ENCODE measurements around the gene TPM3. TPM values are rescaled to one million over a fixed set of nuclear protein-coding genes. Genes with fewer than 3 reads are reported as not detected.

Gene TPM3
- total and polyA plus RNA-seq, 2 donors = 304 to 315 TPM

DNA sequence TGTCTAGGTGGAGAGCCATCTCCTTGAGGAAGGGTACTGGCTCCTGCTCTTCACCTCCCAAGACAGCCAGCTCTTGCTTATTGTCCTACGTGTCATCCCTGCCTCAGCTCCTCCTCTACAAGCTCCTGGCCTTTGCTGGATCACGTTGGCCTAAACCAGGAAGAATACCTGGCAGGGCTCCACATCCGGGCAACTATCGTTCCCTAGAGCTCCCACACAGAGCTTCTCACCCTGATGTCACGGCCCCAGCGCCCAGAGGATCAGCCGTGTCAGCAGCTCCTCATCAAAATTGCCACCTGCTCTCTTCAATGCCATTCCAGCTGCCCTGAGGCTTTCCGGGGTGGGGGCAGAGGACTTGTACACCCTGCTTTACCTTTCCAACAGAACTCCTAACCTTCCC is 1.9 kb upstream of the TPM3 start:
- peaks cover 0 to 20% of the 10 kb centered on the region in 2 donors for H3K27me3 ChIP-seq (ENCODE audit: control insufficient read depth in 2 of 2, insufficient read depth in 1 of 2, low read length in 1 of 2)
- no peaks in the 10 kb centered on the region for H3K9me3 ChIP-seq (ENCODE audit: control insufficient read depth in 2 of 2, insufficient read depth in 1 of 2, low read length in 1 of 2)
- H3K4me3 ChIP-seq (ENCODE audit: low read length in 2 of 2) = no peak overlapping the region
- no peaks in the 10 kb centered on the region for H3K36me3 ChIP-seq (ENCODE audit: control insufficient read depth in 2 of 2, insufficient read depth in 2 of 2, low read length in 1 of 2)
- H3K4me1 ChIP-seq (ENCODE audit: control insufficient read depth in 2 of 2, insufficient read depth in 2 of 2, low read length in 2 of 2) = no peaks in the 10 kb centered on the region
- no peak overlapping the region for H3K27ac ChIP-seq (ENCODE audit: low read depth in 1 of 2, low read length in 1 of 2)
- WGBS = 89% methylated on average over 8 of the region's 8 CpGs
- no peak for DNase-seq (ENCODE audit: low read depth in 6 of 9, low spot score in 9 of 9)

DNA sequence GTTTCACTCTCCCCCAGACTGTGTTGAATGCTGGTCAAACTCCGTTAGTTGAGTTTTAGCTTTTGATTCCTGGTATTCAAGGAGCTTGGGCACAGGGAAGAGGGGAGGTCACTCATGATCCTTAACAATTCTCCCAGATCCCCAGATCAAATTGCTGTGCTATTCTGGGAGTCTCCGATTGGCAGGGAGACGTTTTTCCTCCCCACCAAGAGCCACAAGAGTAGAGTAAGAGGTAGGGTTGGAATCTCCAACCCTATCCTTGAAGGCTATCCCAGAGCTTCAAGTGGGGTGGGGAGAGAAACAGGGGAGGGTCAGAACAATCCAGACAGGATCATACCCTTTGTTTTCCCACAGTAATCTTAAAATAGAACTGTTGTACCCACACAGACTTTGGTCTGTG is 576 bp upstream of the TPM3 start:
- Histone ChIP-seq H3K27ac (ENCODE audit: low read depth in 1 of 2, low read length in 1 of 2) (no peak overlapping the region), H3K4me3 (ENCODE audit: low read length in 2 of 2) (no peak overlapping the region), H3K27me3 (ENCODE audit: control insufficient read depth in 2 of 2, insufficient read depth in 1 of 2, low read length in 1 of 2) (peaks cover 0 to 20% of the 10 kb centered on the region in 2 donors), H3K4me1 (ENCODE audit: control insufficient read depth in 2 of 2, insufficient read depth in 2 of 2, low read length in 2 of 2) (no peaks in the 10 kb centered on the region), H3K36me3 (ENCODE audit: control insufficient read depth in 2 of 2, insufficient read depth in 2 of 2, low read length in 1 of 2) (no peaks in the 10 kb centered on the region), H3K9me3 (ENCODE audit: control insufficient read depth in 2 of 2, insufficient read depth in 1 of 2, low read length in 1 of 2) (no peaks in the 10 kb centered on the region)
- 72% methylated on average over 3 of the region's 3 CpGs for WGBS
- DNase-seq (ENCODE audit: low read depth in 6 of 9, low spot score in 9 of 9) = no peak

DNA sequence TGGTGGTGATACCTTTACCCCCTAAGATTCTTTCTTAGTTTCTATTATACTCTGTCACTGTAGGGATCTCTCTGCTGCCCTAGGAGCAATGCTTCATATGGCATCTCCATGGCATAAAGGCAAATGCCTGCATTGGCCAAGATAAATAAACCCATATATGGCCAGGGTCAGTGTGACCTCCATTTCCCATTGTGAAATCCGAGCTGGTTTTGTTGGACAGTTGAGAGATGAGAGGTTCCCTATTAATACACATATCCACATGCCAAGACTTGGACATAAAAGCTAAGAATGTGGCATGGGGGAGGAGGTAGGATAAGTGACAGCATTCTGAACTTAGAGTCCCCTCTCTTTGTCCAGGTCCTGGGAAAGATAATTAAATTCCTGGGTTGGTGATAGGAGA is 1.4 kb downstream of the TPM3 start:
- H3K27ac ChIP-seq (ENCODE audit: low read depth in 1 of 2, low read length in 1 of 2) = no peak overlapping the region
- DNase-seq (ENCODE audit: low read depth in 6 of 9, low spot score in 9 of 9) = no peak
- no peak overlapping the region for H3K4me3 ChIP-seq (ENCODE audit: low read length in 2 of 2)
- no peaks in the 10 kb centered on the region for H3K4me1 ChIP-seq (ENCODE audit: control insufficient read depth in 2 of 2, insufficient read depth in 2 of 2, low read length in 2 of 2)
- WGBS = 87% methylated on average over 1 of the region's 1 CpG
- H3K36me3 ChIP-seq (ENCODE audit: control insufficient read depth in 2 of 2, insufficient read depth in 2 of 2, low read length in 1 of 2) = no peaks in the 10 kb centered on the region
- peaks cover 0 to 20% of the 10 kb centered on the region in 2 donors for H3K27me3 ChIP-seq (ENCODE audit: control insufficient read depth in 2 of 2, insufficient read depth in 1 of 2, low read length in 1 of 2)
- no peaks in the 10 kb centered on the region for H3K9me3 ChIP-seq (ENCODE audit: control insufficient read depth in 2 of 2, insufficient read depth in 1 of 2, low read length in 1 of 2)

DNA sequence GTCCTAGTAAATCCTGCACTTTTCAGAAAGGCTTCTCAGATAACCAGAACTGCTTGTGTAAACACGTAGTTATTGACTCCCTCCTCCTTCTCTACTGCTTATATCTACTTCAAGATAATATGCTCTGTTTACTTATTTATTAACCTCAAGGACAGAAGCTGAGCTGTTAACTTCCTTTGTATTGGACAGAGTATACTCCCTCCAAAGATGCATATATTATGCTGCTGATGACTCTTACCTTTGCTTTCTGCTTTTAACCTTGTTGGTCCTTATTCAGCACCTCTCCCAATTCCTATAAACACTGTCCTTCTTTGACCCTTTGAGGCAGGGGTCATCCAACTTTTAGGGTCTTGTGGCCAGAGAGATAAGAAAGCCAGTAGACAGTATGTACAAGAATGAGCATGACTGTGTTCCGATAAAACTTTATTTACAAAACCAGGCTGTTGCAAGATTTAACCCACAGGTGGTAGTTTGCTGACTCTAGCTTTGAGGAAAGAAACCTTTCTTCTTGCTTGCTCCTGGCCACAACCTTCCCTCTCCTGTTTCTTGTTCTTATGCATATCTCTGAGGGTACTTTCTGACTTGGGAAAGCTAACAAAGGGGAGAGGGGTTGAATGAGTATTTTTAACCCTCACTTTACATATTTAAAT is 4.9 kb downstream of the TPM3 start:
- DNase-seq (ENCODE audit: low read depth in 6 of 9, low spot score in 9 of 9) = no peak
- WGBS = 79% methylated on average over 2 of the region's 2 CpGs

GRCh38 chr1:154186177-154186576 is 5.7 kb downstream of the TPM3 start:
- Histone ChIP-seq H3K4me1 (ENCODE audit: control insufficient read depth in 2 of 2, insufficient read depth in 2 of 2, low read length in 2 of 2) (peaks cover 4 to 16% of the 10 kb centered on the region in 2 donors), H3K27me3 (ENCODE audit: control insufficient read depth in 2 of 2, insufficient read depth in 1 of 2, low read length in 1 of 2) (peaks cover 0 to under 1% of the 10 kb centered on the region in 2 donors), H3K27ac (ENCODE audit: low read depth in 1 of 2, low read length in 1 of 2) (no peak overlapping the region), H3K9me3 (ENCODE audit: control insufficient read depth in 2 of 2, insufficient read depth in 1 of 2, low read length in 1 of 2) (peaks cover 0 to 4% of the 10 kb centered on the region in 2 donors), H3K4me3 (ENCODE audit: low read length in 2 of 2) (no peak overlapping the region), H3K36me3 (ENCODE audit: control insufficient read depth in 2 of 2, insufficient read depth in 2 of 2, low read length in 1 of 2) (no peaks in the 10 kb centered on the region)
- peak in 8 of 9 donors; percentile 26 to 69 (median 44) for DNase-seq (ENCODE audit: low read depth in 6 of 9, low spot score in 9 of 9)
- 85% methylated on average over 1 of the region's 1 CpG for WGBS

More for the DNA sequence above, 4.9 kb downstream of the TPM3 start:
- Histone ChIP-seq H3K27ac (ENCODE audit: low read depth in 1 of 2, low read length in 1 of 2) (no peak overlapping the region), H3K27me3 (ENCODE audit: control insufficient read depth in 2 of 2, insufficient read depth in 1 of 2, low read length in 1 of 2) (peaks cover 0 to 6% of the 10 kb centered on the region in 2 donors), H3K9me3 (ENCODE audit: control insufficient read depth in 2 of 2, insufficient read depth in 1 of 2, low read length in 1 of 2) (peaks cover 0 to 4% of the 10 kb centered on the region in 2 donors), H3K36me3 (ENCODE audit: control insufficient read depth in 2 of 2, insufficient read depth in 2 of 2, low read length in 1 of 2) (no peaks in the 10 kb centered on the region), H3K4me3 (ENCODE audit: low read length in 2 of 2) (no peak overlapping the region), H3K4me1 (ENCODE audit: control insufficient read depth in 2 of 2, insufficient read depth in 2 of 2, low read length in 2 of 2) (peaks cover 2 to 8% of the 10 kb centered on the region in 2 donors)

DNA sequence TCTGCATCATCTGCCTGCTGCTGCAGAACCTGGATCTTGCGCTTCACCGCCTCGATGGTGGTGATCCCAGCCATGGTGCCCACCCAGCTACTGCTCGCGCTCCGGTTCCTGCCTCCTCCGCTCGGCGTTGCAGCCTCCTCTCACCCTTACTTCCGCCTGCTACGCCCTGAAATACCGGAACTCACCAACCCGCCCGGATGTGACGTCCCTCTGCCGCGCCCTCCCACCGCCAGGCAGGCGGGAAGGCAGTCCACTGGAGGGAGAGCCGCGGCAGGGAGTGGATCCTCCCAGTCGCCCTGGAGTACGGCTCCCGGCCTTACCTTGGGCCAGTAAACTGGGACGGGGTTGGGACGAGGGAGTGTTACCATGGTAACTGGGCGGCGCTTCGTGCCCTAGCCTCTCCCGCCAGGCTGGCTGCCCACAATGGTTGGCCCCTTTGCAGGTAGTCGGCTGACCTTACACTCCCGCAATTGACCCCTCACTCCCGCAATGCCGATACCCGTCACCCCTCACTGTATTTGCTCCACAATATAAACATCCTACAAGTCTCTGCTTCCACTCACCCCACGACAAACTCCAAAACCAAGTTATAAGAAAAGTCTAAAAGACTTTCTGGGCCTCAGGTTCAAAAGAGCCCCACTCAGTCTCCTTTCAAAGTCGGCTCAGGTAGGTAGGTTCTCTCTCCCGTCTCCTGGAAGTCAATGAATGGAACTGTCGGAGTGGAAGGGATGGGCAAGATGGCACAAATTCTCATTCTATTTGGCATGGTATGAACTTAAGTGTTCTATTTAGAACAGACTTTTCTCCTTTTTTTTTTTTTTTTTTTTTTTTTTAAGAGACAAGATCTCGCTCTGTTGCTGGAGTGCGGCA is 8.6 kb downstream of the TPM3 start:
- DNase-seq (ENCODE audit: low read depth in 6 of 9, low spot score in 9 of 9) = peak; percentile 82 to 95 (median 89)
- H3K4me1 ChIP-seq (ENCODE audit: control insufficient read depth in 2 of 2, insufficient read depth in 2 of 2, low read length in 2 of 2) = peaks cover 28 to 41% of the 10 kb centered on the region in 2 donors

GRCh38 chr1:154182344-154183045 is 9.4 kb downstream of the TPM3 start:
- peak overlapping the region; percentile 62 to 94 for H3K4me3 ChIP-seq (ENCODE audit: low read length in 2 of 2)
- no peaks in the 10 kb centered on the region for H3K27me3 ChIP-seq (ENCODE audit: control insufficient read depth in 2 of 2, insufficient read depth in 1 of 2, low read length in 1 of 2)
- peaks cover 7 to 19% of the 10 kb centered on the region in 2 donors for H3K36me3 ChIP-seq (ENCODE audit: control insufficient read depth in 2 of 2, insufficient read depth in 2 of 2, low read length in 1 of 2)
- WGBS = under 1% methylated on average over 35 of the region's 35 CpGs
- peaks cover 36 to 47% of the 10 kb centered on the region in 2 donors for H3K4me1 ChIP-seq (ENCODE audit: control insufficient read depth in 2 of 2, insufficient read depth in 2 of 2, low read length in 2 of 2)
- peak; percentile 40 to 87 (median 66) for DNase-seq (ENCODE audit: low read depth in 6 of 9, low spot score in 9 of 9)
- H3K27ac ChIP-seq (ENCODE audit: low read depth in 1 of 2, low read length in 1 of 2) = peak overlapping the region; percentile 91 to 93
- H3K9me3 ChIP-seq (ENCODE audit: control insufficient read depth in 2 of 2, insufficient read depth in 1 of 2, low read length in 1 of 2) = peaks cover 0 to 4% of the 10 kb centered on the region in 2 donors

More for the DNA sequence above, 8.6 kb downstream of the TPM3 start:
- Histone ChIP-seq H3K27me3 (ENCODE audit: control insufficient read depth in 2 of 2, insufficient read depth in 1 of 2, low read length in 1 of 2) (no peaks in the 10 kb centered on the region), H3K9me3 (ENCODE audit: control insufficient read depth in 2 of 2, insufficient read depth in 1 of 2, low read length in 1 of 2) (peaks cover 0 to 4% of the 10 kb centered on the region in 2 donors), H3K4me3 (ENCODE audit: low read length in 2 of 2) (peak overlapping the region; percentile 62 to 94), H3K27ac (ENCODE audit: low read depth in 1 of 2, low read length in 1 of 2) (peak overlapping the region; percentile 91 to 93), H3K36me3 (ENCODE audit: control insufficient read depth in 2 of 2, insufficient read depth in 2 of 2, low read length in 1 of 2) (peaks cover 6 to 14% of the 10 kb centered on the region in 2 donors)
- WGBS = 6% methylated on average over 39 of the region's 41 CpGs

DNA sequence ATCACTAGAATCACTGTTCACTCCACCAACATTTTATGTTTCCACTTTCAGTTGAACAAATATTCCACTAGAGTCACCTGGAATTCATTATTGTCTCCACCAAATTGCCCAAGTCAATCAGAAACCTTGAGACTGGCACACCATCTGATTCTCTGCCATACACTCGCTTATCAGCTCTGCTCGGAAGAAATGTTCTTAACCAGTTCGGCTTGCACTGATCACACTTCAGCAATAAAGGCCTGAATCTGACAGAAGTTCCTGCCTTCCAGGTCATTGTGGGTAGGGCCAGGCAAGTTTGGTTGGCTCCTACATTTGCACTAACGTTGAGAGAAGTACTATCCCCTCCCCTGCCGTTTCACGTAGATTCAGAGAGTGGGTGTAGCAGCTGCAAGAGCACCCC is 10.0 kb downstream of the TPM3 start:
- Histone ChIP-seq H3K4me3 (ENCODE audit: low read length in 2 of 2) (peak overlapping the region; percentile 62 to 94), H3K4me1 (ENCODE audit: control insufficient read depth in 2 of 2, insufficient read depth in 2 of 2, low read length in 2 of 2) (peaks cover 40 to 53% of the 10 kb centered on the region in 2 donors), H3K27ac (ENCODE audit: low read depth in 1 of 2, low read length in 1 of 2) (peak overlapping the region; percentile 91 to 93), H3K36me3 (ENCODE audit: control insufficient read depth in 2 of 2, insufficient read depth in 2 of 2, low read length in 1 of 2) (peaks cover 10 to 24% of the 10 kb centered on the region in 2 donors), H3K9me3 (ENCODE audit: control insufficient read depth in 2 of 2, insufficient read depth in 1 of 2, low read length in 1 of 2) (peaks cover 0 to 4% of the 10 kb centered on the region in 2 donors), H3K27me3 (ENCODE audit: control insufficient read depth in 2 of 2, insufficient read depth in 1 of 2, low read length in 1 of 2) (no peaks in the 10 kb centered on the region)
- under 1% methylated on average over 6 of the region's 6 CpGs for WGBS
- no peak for DNase-seq (ENCODE audit: low read depth in 6 of 9, low spot score in 9 of 9)

All from thymus (tissue), 11 donors.